WERI-Rb-1 (cell line): ENCODE measurements around the gene CAMK2B.

Experiments
- DNase-seq: peaks from one replicate; pipeline ENCODE4 v3.0.0-alpha.2; 2020
- H3K27ac ChIP-seq: fragments of 250-450 bp; sonication (Bioruptor Pico); 2 replicates; pipeline ENCODE4 v1.5.1; 2020; ENCODE audit warnings: mild to moderate bottlenecking, moderate library complexity
- H3K27me3 ChIP-seq: fragments of 250-450 bp; sonication (Bioruptor Pico); 2 replicates; pipeline ENCODE4 v1.5.1; 2021; ENCODE audit warnings: mild to moderate bottlenecking, low read depth, moderate library complexity; ENCODE audit not compliant: insufficient read depth, severe bottlenecking
- H3K36me3 ChIP-seq: fragments of 250-450 bp; sonication (Bioruptor Pico); 2 replicates; pipeline ENCODE4 v1.5.1; 2020; ENCODE audit warnings: mild to moderate bottlenecking, moderate library complexity
- H3K4me3 ChIP-seq: 2 replicates; pipeline ENCODE4 v1.5.1; 2011; ENCODE audit warnings: low read depth, mild to moderate bottlenecking, control low read depth, low read length
- H3K9me3 ChIP-seq: fragments of 250-450 bp; sonication (Bioruptor Pico); 2 replicates; pipeline ENCODE4 v1.5.1; 2021; ENCODE audit warnings: mild to moderate bottlenecking, moderate library complexity; ENCODE audit not compliant: severe bottlenecking
- TF ChIP-seq, protein P1 (sequence below): IDR thresholded peaks from 2 replicates; pipeline ENCODE4 v1.5.1; 2011; ENCODE audit warnings: low read depth, mild to moderate bottlenecking, control low read depth, inconsistent platforms, low read length

CAMK2B gene

DNA sequence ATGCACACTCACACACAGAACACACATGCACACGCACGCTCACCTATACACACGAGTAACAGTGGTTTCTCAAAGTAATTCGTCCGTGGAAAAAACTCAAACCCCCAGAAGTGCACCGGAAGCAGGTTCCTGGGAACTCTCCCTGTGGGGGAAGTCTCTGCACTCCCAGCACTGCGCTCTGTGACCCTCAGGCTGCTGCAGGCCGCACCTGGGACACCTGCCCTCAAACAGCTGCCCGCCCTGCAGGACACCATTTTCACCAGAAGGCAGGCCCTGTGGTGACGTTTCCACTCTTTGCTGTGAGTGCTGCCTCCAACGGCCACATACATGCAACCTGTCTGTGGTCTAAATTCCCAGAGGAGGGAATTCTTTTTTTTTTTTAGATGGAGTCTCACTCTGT, 103.3 kb downstream of the CAMK2B start:
- Histone ChIP-seq H3K9me3 (no peaks in the 10 kb centered on the region), H3K27me3 (no peaks in the 10 kb centered on the region), H3K36me3 (peaks cover 20% of the 10 kb centered on the region), H3K27ac (no peak overlapping the region), H3K4me3 (no peak overlapping the region)
- peak; percentile 11 for DNase-seq
- TF ChIP-seq, protein P1, sequence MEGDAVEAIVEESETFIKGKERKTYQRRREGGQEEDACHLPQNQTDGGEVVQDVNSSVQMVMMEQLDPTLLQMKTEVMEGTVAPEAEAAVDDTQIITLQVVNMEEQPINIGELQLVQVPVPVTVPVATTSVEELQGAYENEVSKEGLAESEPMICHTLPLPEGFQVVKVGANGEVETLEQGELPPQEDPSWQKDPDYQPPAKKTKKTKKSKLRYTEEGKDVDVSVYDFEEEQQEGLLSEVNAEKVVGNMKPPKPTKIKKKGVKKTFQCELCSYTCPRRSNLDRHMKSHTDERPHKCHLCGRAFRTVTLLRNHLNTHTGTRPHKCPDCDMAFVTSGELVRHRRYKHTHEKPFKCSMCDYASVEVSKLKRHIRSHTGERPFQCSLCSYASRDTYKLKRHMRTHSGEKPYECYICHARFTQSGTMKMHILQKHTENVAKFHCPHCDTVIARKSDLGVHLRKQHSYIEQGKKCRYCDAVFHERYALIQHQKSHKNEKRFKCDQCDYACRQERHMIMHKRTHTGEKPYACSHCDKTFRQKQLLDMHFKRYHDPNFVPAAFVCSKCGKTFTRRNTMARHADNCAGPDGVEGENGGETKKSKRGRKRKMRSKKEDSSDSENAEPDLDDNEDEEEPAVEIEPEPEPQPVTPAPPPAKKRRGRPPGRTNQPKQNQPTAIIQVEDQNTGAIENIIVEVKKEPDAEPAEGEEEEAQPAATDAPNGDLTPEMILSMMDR, result no peak

DNA sequence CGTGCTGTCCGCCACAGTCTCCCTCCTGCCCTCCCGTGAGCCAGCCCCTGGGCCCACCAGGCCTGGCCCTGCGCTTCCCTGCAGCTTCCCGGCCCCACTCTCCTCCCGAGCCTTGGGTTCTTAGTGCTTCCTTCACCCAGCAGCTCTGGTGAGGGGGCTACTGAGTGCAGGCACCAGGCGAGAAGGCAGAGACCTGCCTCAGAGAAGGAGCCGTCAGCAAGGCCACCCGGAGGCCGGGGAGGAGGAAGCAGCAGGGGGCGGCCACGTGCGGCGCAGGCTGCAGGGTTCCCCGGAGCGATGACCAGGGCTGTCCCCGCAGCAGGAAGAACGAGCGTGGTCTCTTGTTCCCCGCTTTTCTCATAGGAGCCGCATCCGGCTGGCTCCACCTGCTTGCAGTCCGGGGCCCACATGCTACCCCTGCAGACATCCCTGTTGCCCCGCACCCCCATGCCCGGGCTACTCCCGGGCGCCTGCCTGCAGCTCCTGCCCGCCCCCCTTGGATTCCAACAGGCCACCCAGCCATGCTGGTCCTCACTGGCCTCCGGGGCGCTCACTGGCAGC, 104.1 kb downstream of the CAMK2B start:
- Histone ChIP-seq H3K9me3 (no peaks in the 10 kb centered on the region), H3K36me3 (peaks cover 20% of the 10 kb centered on the region), H3K4me3 (no peak overlapping the region), H3K27me3 (no peaks in the 10 kb centered on the region), H3K27ac (peak overlapping the region; percentile 11; the same call in 1 of the 2 replicates)
- peak; percentile 44 for DNase-seq
- TF ChIP-seq, protein P1, result peak; percentile 39; the same call in 1 of the 2 replicates

DNA sequence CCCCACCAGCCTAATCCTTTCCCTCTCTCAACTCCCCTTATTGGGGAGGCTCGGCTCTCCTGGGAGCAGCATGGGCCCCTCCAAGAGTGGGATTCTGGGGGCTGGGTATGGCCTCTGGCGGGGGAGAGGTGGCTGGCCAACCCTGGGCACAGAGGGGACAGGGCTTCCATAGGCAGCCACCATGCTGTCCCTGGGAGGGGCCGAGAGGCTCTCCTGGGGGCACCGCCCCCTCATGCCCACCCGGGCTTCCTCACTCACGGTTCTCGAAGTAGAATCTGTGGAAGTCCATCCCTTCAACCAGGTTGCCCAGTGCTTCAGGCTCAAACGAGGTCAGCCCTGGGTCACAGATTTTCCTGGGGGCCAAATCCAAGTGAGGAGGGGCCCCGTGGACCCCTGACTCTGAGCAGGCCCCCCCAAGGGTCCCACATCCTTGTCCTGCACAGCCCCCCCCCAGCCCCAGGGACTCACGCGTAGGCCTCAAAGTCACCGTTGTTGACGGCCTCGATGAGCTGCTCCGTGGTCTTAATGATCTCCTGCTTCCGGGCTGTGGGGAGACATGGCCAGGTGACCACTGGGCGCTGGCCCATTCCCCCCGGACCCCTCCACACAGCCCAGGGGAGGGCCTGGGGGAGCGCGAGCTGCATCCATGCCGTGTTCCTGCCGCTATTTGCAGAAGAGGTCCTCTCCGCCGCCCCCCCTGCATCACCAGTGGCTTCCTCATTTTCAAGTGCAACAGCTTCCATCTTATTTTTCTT, 104.9 kb downstream of the CAMK2B start:
- no peaks in the 10 kb centered on the region for H3K9me3 ChIP-seq
- H3K36me3 ChIP-seq, result peaks cover 20% of the 10 kb centered on the region
- H3K4me3 ChIP-seq, result no peak overlapping the region
- DNase-seq, result peak; percentile 6
- H3K27ac ChIP-seq, result no peak overlapping the region
- H3K27me3 ChIP-seq, result no peaks in the 10 kb centered on the region
- TF ChIP-seq, protein P1, result no peak

DNA sequence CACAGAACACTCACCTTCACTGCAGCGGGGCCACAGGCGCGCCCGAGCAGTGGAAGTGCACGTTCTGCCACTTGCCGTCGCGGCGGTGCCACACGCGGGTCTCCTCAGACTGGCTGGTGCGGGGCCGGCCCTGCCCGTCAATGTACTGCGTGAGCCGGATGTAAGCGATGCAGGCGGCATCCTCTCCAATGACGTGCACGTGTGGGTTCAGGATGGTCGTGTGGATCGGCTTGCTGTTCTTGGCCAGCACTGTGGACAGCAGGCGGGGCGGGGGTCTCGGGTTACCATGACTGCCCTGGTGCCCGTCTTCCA, 105.4 kb downstream of the CAMK2B start:
- H3K27ac ChIP-seq, result no peak overlapping the region
- no peak for DNase-seq
- no peak overlapping the region for H3K4me3 ChIP-seq
- H3K36me3 ChIP-seq, result peaks cover 21% of the 10 kb centered on the region
- TF ChIP-seq, protein P1, result no peak
- H3K27me3 ChIP-seq, result no peaks in the 10 kb centered on the region
- H3K9me3 ChIP-seq, result no peaks in the 10 kb centered on the region

DNA sequence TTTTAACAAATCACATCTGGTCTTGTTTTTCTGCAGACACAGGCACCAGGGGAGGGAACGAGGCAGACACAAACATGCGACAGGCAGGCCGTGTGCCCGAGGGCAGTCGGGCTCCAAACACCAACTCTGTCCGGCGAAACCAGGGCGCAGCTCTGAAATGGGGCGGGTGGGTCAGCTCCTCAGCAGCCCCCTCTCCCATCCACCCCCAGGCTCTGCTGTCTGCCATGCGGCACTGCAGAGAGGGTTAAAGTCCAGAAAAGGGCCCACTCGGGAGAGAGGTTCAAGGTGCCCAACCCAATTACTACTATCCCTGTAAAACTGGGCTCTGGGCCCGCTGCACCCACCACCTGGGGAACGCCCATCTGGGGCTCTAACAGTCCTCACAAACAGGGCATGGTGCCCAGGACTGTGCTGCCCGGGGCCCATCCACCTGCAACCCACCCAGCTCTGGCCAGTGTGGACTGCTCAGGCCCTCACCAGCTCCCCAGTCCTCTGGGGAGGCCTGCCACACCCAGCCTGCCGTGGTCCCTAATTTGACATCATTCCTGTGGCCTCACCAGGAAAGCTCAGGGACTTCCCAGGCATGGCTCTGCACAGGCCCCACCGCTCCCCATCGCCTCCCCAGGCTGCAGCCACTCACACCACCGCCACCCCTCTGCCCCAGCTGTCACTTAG, 105.9 kb downstream of the CAMK2B start:
- DNase-seq, result peak; percentile 6
- no peaks in the 10 kb centered on the region for H3K9me3 ChIP-seq
- no peaks in the 10 kb centered on the region for H3K27me3 ChIP-seq
- H3K27ac ChIP-seq, result no peak overlapping the region
- TF ChIP-seq, protein P1, result no peak
- peaks cover 26% of the 10 kb centered on the region for H3K36me3 ChIP-seq
- H3K4me3 ChIP-seq, result no peak overlapping the region
